DLD1 (cell line): ENCODE data around the gene TUBA4A.
"Not testable (repeated sequence)": the region's sequence is repeated elsewhere in the genome, so short reads cannot be mapped to it uniquely, and the experiment has no call there.

Experiments used
- in situ Hi-C: cut with HindIII; loops from 2 replicates; pipeline ENCODE4 v1.10.0; 2017; ENCODE audit warnings: low sequenced_read_pairs

TUBA4A gene

DNA sequence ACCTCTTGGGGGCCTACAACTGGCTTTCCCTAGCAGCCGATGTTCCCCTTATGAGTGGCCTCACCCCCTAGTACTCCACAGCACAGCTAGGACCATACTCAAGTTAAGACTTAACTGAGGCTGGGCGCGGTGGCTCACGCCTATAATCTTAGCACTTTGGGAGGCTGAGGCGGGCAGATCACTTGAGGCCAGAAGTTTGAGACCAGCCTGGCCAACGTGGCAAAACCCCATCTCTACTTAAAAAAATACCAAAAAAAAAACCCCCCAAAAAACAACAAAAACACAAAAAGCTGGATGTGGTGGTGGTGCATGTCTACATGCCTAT is 33.4 kb upstream of the TUBA4A start:
- in situ Hi-C loops = not testable (repeated sequence)

DNA sequence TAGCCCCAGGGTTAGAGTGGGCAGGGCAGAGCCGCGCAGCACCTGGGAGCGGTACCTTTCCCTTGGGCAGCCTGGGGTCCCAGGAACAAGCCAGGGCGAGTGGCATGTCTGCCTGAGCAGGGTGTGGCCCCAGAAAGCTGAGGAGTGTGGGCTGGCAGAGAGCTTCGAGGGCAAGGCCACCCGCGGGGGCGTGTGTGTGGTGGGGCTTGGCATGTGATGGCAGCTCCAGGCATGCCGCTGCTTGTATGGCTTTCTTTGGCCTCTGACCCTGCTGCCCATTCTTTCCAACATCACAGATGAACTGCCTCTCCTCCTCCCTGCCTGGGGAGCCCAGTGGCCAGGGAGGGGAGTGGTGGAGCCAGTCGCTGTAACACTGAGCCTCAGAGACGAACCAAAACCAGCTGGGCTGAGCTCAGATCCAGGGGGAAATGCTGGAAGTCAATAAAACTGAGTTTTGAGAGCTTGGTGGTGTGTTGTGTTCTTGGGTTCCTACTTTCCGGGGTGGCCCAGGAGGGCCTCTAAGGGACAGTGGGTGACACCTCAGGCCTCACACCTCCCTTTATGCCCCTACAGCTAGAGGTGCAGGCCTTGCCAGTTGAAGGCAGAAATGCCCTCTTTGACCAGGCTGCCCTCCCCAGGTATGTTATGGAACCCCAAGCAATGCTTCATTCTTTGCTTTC is 32.9 kb upstream of the TUBA4A start:
- in situ Hi-C loops = no loop called here

DNA sequence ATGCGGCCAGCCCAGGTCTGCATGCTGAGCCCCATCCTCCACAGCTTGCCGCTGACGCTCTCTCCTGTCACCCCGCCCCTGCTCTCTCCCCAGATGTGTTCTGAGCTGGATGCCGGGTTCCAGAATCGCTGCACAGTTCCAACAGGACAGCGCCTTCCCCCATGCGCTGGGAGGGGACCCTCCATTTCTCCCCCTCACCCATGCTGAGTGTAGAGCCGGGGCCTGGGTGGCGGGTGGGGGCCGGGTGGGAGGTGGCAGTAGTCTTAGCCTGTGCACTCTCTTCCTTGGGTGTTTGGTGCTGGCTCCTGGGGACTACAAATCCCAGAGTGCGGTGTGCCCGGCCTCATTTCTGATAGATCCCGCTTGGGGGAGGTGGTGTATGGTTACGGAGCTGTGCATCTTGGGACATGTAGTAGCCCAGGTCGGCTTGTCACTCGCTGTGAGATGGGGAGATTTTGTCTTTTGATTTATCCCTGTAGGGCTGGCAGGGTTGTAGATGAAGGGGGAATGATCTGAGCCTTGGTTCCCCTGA is 32.2 kb upstream of the TUBA4A start:
- in situ Hi-C loops = no loop called here

DNA sequence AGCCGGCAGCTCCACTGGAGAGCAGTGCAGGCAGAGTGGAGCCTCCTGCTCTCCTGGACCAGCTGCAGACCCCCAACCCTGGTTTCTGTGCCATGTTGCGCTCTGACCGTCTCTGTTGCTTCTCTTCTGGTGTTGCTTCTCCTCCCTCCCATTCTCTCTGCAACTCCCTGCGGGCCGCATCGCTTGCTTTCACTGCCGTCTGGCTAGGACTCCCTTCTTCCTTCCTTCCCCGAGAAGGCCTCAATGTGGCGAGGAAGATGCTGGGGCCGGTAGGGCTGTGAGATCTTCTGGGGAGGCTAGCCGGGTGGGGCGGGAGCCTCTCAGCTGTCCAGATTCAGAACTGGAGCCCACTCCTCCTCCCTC is 31.6 kb upstream of the TUBA4A start:
- in situ Hi-C loops = no loop called here

DNA sequence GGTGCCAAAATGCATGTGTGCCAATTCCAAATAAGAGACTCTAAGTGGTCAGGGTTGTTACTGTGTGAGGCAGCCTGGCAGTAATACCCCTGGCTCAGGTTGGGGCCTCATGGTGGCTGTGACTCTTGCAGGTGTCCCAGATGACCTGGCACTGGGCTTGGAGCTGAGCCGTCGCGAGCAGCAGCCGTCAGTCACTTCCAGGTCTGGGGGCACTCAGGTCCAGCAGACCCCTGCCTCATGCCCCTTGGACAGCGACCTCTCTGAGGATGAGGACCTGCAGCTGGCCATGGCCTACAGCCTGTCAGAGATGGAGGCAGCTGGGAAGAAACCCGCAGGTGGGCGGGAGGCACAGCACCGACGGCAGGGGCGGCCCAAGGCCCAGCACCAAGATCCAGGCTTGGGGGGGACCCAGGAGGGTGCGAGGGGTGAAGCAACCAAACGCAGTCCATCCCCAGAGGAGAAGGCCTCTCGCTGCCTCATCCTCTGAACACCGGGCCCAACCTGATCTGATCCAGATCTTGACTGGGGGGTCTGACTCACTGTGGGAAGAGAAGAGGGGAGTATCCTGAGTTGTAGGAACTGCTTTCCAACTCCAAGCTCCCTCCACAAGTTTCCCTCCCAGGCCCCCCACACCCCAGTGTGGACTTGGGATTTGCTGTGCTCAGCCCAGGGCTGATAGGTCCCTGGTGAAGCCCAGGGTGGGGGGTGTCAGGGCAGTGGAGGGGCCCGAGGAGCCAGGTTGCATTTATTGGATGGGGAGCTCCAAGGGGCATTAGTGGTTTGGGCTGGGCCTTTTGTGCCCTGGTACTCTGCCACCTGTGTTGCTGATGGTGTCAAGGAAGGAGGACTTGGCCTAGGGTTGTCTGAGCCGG is 31.0 kb upstream of the TUBA4A start:
- in situ Hi-C loops = no loop called here

DNA sequence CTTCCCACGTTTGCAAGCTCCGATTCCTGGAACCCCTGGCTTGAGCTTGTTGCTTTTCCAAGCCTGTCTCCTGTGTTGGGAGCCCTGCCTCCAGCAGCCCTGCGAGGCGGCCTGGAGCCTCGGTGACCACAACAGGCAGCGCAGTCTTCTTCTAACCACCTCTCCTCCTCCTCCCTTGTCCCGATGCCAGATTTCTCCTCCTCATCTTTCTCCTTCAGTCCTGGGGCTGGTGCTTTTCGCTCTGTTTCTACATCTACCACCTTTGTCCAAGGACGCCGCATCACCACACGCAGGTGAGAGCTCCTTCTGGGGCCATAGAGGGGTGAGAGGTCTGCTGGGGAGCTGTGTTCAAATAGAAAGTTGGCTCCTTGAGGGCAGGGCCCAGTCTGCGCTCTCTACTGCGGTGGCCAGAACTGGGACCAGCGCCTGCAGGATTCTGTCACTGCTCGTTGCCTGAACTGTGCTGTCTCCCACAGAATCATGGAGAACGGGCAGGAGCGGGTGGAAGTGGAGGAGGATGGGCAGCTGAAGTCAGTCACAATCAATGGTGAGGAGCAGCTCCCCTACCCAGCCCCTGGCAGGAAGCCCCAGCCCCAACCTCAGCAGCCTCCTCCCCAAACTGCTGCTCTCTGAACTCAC is 29.3 kb upstream of the TUBA4A start:
- in situ Hi-C loops = no loop called here

DNA sequence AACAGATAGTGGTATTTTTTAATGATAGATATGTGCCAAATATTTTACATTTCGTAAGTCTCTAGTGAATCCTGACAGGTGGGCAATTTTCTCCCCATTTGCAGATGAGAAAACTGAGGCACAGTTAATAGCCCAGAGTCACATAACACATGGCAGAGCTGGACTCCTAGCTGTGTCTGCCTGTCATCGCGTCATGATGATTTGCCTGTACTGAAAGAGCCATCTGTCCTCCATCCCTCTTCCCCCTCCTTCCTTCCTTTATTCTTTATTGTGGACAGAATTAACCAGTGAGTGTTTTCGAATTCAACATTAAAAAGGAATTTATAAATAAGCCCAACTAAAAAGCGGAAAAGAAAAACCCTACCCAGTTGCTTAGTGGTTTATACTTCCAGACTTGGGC is 28.7 kb upstream of the TUBA4A start:
- in situ Hi-C loops = no loop called here

DNA sequence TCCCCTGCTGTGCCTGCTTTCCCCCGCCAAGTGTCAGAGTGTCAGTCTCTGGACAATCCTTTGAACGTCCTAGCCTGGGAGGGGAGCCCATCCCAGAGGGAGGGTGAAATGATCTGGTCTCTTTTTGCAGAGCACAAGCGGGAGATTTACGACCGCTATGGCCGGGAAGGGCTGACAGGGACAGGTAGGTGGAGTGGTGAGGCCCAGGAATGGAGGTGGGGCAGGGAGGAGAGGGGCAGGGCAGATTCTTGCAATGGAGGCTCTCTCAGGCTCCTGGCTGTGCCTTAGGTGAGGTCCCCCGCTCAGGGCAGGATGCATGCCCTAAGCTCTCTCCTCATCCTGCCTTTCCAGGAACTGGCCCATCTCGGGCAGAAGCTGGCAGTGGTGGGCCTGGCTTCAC is 27.9 kb upstream of the TUBA4A start:
- in situ Hi-C loops = no loop called here

DNA sequence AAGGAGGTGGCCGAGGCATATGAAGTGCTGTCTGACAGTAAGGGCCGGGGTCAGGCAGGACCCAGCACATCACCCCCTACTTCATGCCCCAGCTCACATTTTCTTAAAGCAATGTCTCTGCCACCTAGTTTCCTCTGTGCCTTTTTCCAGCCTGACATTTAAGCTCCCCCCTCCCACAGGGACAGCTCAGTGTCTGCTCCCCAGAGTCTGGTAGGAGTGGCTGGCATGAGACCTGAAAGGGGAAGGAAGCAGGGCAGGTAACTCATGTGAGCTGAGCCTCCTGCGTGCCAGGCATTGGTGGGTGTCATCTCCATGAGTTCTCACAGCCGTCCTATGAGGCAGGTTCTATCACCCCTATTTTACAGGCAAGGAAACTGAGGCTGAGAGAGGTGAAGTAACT is 26.9 kb upstream of the TUBA4A start:
- in situ Hi-C loops = no loop called here

DNA sequence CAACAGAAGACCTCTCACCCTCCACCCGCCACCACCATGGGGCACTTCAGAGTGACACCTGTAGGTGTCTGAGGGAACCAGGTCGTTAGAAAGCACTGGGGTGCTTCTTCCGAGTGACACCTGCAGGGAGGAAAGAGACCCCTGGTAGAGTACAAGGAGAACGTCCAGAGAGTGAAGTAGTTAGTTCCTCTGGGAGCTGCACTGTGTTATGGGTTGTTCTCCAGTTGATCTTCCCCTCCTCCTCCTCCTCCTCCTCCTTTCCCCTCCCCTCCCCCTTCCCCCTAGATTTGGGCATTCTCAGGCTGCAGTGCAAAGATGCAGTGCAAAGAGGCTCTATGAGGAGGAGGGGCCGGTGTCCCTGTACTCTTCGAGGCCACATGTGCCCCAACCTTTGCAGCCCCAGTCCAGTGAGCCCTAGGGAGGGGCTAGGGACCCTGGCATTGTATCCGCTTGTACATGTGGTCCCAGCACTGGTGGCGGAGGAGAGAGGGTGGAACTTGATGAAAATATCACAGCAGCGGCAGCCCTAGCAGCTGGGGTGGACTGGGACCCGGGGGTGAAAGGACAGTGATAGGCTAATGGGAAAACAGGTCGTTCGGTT is 26.3 kb upstream of the TUBA4A start:
- in situ Hi-C loops = no loop called here

DNA sequence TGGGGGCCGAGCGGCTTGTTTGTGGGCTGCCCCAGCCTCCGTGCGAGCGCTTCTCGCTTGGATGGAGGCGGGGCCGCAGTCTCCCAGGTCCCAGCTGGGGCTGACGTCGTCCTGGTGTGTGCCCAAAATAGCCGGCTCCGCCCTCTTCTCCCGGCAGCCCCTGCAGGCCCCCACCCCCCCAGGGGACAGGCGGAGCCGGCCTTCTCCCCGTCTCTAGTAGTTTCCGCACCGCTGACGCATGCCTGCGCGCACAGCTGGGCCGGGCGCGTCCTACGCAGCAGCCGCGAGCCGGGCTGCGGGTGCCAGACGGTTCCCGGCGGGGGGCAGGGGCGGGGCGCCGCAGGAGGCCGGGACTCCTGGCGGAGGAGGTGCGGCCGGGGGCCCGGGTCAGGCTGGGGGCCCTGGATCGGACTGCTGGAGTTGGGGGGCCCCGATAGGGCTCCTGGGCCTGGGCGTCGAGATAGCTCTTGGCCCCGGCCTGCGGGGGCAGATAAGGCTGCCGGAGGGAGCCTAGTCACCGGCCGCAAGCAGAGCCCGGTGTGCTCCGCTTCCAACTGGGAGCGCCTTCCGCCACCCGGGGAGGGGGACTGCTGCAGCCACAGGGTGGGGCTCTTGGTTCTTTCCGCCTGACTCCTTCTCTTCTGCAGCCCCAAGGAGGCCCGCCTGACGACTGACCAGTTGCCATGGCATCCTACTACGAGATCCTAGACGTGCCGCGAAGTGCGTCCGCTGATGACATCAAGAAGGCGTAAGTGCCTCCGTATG is 25.6 kb upstream of the TUBA4A start, which contains the start of gene DNAJB2:
Gene DNAJB2 (plus strand): TSS at position 216 of the 765 bp plus-strand sequence. CDS start 468 bp downstream, at position 684.
- in situ Hi-C loops = no loop called here

DNA sequence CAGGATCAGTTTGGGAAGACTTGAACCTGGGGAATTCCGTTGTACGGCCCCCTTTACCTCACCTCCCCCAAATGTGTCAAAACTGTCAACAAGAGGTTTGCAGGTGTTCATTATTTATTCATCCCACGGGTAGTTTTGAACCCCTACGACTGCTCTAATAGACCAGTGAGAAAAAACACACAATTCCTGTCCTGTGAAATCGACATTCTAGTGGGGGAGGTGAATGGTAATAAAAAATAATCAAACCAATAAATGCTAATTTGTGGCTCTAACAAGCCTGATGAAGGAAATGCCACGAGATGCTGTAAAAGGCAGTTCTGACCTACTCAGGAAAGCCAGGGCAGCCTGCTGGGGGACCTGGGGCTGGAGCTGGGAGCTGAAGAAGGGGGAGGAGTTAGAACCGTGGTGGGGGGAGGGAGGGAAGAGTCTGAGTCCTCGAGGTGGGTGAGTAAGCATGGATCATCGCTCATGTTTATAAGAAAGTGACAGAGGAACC is 25.0 kb upstream of the TUBA4A start:
- in situ Hi-C loops = no loop called here

DNA sequence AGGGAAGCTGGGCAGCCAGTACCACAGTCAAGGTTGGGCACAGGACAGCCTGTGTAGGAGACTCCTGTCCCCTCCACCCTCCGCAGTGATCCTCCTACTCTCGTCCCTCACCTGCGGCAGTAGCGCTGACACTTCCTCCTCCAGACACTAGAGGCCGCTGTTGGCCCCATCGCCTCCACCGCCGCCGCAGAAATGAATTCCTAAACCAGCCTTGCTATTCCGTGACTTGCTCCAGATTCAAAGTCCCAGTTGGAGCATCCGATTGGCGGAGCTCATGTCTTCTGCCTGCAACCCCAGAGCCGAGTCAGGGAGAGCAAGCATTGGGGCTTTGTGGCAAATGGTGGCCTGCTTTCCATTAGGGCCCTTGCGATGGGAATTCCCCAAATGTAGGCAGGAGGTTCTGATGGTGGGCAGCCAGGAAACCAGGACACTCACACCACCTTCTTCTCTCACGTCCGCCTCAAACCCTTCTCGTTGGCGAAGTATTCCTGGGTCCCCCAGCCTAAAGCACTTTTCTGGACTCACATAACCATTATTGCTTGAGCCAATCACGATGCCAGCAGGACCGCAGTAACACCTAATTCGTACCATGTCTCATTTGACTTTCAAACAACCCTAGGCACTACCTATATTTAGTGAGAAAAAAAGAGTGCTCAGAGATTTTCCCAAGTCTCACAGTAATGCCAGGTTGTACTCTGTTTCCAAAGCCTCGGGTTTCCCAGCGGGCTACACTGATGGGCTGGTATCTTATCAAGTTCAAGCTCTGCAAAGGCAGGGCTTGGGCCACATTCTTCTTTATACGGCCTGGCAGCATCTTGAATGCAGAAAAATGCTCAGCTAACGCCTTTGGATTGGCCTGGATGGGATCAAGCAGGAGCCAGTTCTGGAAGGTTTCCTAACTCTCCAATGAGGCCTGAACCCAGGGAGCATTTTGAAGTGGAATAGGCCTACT is 24.3 kb upstream of the TUBA4A start:
- in situ Hi-C loops = no loop called here

DNA sequence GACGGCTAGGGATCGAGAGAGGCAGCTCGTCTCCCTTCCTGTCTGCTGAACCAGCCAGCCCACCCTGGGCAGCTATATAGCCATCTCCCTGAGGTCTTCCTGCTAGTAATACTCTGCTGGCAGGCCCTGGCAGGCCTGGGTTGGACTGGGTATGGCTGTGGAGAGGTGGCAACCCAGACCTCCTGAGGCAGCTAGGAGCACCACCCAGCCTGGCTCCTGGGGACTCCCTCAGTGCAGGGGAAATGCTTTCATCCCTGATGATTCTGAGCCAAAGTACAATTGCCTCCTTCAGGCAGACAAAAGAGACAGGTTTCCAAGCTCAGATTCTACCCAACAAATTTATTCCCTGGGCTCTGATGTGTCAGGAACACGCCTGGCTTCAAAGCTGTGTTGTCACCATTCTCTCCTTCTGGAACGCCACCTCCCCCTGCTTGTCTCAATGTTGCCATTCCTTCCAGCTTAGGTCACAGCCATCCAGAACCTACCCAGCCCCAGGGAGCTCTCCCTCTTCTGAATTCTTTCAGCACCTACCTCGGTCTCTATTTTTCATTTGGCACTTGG is 20.7 kb upstream of the TUBA4A start:
- in situ Hi-C loops = no loop called here

DNA sequence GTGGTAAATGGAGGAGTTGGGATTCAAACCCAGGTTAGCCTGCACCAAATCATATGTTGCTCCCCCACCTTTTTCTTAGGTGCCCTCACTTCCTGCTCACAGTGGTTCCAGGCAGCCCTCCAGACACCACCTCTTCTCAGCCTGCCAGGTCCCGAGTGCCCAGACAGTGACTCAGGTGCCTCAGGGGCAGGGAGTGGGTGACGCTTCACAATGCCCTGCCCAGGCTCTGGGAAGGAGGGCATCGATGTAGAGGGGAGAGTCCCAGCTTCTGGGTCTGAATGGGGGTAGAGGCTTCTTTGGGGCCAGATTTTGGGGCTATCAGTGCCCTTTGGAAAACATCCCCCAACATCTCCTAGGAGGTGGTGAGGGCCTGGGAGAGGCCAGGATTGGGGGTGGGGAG is 20.2 kb upstream of the TUBA4A start:
- in situ Hi-C loops = no loop called here

DNA sequence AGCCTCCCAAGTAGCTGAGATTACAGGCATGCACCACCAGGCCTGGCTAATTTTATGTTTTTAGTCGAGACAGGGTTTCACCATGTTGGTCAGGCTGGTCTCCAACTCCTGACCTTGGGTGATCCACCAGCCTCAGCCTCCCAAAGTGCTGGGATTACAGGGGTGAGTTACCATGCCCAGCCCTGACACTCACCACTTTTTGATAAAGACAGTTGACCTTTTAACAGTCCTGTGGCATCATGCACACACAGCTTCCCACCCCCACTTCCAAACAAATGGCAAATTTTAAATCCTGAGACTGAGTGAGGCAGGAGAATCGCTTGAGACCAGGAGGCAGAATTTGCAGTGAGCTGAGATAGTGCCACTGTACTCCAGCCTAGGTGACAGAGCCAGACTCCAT is 19.3 kb upstream of the TUBA4A start:
- in situ Hi-C loops = no loop called here

DNA sequence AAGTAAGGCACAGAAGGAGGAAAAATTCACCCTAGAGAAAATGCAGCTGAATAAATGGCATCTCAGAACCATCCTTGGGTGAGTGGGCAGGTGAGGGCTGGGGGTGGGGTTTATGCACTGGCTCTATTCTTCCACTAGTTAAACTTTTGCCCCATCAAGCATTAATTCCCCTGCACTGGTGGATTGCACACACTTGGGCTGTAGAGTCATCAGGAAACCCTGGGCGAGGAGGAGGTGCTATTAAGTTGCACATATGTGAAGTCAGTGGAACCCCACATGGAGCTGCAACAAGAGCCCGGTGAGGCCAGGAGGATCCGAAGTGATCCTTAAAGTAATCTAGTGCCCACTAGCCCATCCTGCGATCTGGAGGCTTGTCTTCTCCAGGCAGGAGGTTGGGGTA is 18.6 kb upstream of the TUBA4A start:
- in situ Hi-C loops = no loop called here

DNA sequence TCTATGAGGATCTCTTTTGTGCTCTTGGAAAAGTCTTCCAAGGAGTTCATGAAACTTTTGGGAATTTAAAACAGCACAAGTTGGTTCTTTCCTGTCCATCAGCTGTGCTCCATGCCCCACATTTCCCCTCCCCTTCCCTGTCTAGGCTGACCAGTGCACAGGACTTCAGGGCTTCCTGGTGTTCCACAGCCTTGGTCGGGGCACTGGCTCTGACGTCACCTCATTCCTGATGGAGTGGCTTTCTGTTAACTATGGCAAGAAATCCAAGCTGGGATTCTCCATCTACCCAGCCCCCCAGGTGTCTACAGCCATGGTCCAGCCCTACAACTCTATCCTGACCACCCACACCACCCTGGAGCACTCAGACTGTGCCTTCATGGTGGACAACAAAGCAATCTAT is 17.3 kb upstream of the TUBA4A start:
- in situ Hi-C loops = no loop called here

DNA sequence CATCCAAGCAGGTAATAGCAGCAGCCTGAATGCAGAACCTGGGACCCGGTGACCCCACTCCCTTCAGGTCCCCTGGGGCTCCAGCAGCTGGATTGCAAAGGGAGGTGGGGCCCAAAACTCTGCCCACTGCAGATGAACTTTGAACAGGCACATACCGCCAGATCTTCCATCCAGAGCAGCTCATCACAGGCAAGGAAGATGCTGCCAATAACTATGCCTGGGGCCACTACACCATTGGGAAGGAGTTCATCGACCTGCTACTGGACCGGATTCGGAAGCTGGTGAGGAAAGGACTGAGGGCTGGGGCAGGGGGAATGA is 16.3 kb upstream of the TUBA4A start:
- in situ Hi-C loops = no loop called here
